Measurements from ENCODE around the gene MAML1.
"Not testable (repeated sequence)": the region's sequence is repeated elsewhere in the genome, so short reads cannot be mapped to it uniquely, and the experiment has no call there.

The MAML1 gene, protein sequence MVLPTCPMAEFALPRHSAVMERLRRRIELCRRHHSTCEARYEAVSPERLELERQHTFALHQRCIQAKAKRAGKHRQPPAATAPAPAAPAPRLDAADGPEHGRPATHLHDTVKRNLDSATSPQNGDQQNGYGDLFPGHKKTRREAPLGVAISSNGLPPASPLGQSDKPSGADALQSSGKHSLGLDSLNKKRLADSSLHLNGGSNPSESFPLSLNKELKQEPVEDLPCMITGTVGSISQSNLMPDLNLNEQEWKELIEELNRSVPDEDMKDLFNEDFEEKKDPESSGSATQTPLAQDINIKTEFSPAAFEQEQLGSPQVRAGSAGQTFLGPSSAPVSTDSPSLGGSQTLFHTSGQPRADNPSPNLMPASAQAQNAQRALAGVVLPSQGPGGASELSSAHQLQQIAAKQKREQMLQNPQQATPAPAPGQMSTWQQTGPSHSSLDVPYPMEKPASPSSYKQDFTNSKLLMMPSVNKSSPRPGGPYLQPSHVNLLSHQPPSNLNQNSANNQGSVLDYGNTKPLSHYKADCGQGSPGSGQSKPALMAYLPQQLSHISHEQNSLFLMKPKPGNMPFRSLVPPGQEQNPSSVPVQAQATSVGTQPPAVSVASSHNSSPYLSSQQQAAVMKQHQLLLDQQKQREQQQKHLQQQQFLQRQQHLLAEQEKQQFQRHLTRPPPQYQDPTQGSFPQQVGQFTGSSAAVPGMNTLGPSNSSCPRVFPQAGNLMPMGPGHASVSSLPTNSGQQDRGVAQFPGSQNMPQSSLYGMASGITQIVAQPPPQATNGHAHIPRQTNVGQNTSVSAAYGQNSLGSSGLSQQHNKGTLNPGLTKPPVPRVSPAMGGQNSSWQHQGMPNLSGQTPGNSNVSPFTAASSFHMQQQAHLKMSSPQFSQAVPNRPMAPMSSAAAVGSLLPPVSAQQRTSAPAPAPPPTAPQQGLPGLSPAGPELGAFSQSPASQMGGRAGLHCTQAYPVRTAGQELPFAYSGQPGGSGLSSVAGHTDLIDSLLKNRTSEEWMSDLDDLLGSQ

DNA sequence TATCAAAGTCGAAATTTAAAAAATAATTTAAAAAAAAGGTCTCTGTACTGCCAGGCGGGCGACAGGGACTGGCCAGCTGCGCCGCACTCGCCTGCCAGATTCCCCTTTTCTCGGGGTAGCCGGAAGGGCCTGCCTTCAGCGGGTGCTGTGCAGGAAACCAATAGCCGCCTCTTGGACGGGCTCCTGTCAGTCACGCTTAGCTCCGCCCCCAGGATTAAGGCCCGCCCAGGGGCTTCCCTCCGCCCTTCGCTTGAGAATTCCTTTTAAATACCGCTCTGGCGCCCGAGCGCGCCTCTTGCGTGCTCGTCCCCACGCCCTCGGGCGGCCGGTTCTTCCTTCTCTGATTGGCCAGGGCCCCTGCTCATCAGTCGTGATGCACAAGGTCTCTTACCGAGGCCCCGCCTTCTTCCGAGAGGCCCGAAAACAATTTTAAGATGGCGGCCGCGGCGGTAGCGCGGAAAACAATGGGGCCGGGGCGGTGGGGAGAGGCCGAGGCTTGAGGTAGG, at the start of gene MAML1:
MAML1 (plus strand) TSS at position 411 of the 506 bp plus-strand sequence. CDS start 291 bp downstream, outside the sequence.
- peak; percentile 99 for DNase-seq

DNA sequence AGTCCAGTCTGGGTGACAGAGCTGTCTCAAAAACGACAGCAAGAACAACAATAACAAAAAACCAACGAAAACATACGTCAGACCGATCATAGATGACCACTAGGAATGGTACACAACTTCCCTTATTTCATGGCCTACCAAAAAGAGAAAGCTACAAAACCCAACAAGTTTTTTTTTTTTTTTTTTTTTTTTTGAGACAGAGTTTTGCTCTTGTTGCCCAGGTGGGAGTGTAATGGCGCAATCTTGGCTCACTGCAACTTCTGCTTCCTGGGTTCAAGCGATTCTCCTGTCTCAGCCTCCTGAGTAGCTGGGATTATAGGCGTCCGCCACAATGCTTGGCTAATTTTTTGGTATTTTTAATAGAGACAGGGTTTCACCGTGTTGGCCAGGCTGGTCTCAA, 43.4 kb upstream of the MAML1 start:
- DNase-seq, result not testable (repeated sequence)

DNA sequence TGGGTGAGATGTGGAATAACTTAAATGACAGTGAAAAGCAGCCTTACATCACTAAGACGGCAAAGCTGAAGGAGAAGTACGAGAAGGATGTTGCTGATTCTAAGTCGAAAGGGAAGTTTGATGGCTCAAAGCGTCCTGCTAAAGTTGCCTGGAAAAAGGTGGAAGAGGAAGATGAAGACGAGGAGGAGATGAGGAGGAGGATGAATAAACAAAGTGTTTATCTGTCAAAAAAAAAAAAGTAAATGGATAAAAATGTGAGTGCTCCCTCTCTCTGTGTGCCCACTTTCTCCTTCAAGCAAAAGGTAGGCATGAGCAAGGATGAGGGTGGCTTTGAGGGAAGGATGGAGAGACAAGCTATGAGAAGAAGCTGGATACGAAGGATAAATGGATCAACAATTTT, 38.1 kb upstream of the MAML1 start:
- DNase-seq, result no peak

DNA sequence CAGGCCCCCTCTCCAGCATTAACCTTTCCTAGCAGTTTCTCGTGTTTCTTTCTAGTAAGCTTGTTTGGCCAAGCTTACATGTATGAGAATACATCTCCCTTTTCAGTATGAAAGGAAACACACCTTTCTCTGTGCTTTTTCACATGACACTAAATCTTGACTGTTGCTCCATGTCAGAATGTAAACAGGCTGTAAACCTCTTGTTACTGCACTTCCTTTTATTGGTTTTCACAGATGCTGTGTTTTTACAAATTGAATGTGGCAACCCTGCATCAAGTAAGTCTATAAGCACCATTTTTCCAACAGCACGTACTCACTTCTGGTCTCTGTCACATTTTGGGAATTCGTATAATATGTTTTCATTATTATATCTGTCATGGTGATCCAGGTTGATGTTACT, 36.0 kb upstream of the MAML1 start:
- DNase-seq, result no peak

DNA sequence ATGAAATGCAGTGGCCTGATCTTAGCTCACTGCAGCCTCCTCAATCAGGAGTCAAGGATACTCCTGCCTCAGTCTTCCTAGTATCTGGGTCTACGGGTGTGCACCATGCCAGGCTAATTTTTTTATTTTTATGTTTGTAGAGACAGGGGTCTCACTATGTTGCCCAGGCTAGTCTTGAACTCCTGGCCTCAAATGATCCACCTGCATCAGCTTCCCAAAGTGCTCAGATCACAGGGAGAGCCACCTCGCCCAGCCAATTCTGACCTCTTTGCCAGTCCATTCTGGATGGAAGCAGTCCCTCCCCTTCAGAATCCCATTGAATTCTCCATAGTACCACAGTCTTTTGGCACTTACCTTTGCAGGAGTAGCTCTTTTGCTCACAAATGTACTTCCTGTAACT, 35.5 kb upstream of the MAML1 start:
- DNase-seq, result no peak

DNA sequence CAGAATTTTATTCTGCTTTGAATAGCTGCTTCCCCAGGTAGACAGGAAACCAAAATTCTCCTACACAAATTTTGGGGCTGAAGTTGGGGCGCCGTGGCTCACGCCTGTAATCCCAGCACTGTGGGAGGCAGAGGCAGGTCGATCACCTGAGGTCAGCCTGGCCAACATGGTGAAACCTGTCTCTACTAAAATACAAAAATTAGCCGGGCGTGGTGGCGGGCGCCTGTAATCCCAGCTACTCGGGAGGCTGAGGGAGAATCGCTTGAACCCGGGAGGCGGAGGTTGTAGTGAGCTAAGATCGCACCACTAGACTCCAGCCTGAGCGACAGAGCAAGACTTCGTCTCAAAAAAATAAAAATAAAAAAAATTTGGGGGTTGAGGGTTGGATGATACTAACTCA, 35.1 kb upstream of the MAML1 start:
- DNase-seq, result not testable (repeated sequence)

DNA sequence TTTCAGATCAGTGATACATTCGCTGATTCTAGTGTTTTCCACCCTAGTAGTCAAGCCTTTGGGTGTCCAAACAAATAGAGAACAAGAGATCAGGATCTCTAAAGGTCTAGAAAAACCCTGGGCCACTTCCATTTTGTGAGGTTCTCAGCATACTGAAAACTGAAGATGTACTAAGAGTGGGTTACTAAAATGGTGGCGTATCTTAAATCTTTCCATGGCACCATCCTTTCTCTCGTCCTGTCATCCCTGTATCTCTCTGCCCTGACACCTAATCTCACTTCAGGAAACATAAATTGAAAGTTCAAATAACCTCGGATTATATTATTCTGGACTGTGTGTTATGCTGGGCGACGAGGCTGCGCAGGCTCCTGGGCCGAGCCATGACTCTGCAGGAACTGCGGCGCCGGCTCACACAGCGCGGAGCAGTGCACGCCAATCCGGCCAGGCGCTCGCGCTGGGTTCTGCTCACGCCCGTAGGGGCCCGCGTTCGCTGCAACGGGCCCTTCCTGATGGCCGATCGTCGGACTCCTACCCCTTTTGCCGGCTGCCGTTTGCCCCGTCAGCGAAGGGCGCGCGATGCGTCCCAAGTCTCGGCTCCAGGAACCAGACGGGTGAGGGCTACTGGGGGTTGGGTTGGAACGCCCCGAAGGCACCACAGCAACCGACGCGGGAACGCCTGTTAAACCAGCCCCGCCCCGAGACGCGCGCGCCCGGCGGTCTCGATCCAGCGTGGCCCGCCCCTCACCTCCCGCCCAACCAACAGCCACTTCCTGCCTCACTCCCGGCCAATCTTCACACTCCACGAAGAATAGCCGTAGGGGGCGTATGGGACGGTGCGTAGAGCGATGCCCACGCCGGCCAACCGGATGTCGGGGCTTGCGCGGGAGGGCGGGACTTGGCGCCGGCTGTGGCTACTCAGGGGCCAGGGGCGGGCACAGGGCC, 34.4 kb upstream of the MAML1 start:
- peak; percentile 98 to 99 for DNase-seq

DNA sequence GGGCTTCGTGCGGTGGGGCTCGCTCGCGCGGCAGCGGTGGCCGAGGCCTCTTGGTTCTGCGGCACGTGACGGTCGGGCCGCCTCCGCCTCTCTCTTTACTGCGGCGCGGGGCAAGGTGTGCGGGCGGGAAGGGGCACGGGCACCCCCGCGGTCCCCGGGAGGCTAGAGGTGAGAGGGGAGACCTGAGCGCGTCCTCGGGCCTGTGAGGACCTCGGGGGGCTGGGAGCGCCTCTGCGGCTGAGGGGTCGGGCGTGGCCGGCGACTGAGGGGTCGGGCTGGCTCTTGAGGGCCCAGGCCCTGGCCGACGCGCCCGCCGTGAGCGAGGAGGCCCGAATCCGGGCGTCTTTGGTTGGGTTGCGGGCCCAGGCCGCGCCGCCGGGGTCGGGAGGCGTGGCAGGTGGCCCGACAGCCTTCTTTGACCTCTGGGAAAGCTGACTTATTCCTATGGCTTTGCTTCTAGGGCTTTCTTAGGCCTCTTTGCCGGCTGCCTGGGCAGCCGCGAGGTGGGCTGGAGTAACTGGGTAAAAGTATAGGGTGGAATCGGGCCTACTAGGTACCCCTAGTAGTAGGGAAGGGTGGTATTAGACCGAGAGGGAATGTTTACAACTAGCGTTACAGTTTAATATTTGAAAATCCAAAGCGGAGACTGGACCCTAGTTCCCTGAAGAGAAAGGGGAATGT, 33.5 kb upstream of the MAML1 start, which contains the start of gene CANX:
CANX (plus strand) TSS at position 33 of the 681 bp plus-strand sequence. CDS start 6,715 bp downstream, outside the sequence.
- DNase-seq, result no peak

DNA sequence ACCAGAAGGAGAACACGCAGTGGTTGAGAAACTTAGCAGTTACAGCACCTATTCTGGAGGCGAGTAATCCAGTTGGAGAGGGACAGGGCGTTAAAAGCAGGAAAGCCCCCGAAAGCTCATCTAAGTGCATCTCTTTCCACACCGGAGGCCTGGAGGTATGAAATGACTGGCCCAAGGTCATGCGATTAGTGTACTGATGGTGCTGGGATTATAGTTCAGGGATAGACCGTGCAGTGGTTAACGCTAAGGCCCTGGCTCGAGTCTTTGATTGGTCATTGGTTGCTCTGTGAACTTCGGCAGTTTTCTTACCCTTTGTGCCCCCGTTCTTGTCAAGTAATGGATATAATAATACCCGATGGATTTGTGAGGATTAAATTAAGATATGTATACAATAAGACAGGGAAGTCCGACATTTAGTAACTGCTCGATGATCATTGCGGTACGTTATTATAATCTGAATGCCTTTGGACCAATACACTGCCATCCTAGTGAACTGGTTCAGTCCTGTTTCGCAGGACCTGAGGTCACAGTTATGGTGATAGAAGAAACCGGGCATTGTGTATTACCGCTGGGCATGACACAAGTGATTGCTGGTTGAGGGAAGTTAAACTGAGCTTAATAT, 32.9 kb upstream of the MAML1 start:
- DNase-seq, result peak in 1 of 2 experiments; percentile 9

DNA sequence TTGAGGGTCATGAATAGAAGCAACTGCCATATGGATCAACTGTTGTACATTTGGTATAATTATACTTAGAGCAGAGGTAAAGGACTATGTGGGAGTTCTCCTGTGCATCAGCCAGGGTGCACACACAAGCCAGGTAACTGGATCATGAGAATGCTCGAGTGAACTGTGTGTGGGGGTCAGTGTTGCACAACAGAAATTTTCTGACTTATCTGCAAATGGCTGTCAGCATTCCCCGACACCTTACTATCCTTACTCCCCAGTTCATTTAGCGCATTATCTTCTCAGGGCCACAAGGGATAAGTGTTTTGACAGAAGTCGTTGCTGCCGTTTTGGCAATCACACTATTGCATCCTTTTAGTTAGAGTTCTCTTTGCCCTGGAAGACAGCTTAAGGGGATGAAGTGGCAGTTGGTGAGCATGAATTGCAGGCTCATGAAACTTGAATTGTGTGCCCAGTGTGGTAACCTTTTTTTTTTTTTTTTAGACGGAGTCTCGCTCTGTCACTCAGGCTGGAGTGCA, 32.2 kb upstream of the MAML1 start:
- DNase-seq, result no peak

DNA sequence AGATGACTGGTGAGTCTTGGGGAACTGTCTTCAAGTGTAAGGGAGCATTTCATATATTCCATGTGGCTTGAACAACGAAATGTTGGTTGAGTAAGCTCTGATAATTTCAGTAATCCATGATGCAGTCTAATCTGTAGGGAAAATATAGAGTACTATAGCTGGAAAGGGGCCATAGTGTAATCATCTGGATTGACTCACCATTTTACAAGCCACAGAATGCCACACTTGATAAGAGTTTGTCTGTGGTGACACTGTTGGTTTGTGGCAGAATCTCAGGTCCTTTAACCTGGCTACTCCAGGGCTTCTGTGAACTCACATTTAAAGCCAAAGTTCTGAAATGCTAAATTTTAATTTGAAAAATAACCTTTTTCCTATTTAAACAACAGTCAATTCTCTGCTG, 16.3 kb upstream of the MAML1 start:
- DNase-seq, result no peak

DNA sequence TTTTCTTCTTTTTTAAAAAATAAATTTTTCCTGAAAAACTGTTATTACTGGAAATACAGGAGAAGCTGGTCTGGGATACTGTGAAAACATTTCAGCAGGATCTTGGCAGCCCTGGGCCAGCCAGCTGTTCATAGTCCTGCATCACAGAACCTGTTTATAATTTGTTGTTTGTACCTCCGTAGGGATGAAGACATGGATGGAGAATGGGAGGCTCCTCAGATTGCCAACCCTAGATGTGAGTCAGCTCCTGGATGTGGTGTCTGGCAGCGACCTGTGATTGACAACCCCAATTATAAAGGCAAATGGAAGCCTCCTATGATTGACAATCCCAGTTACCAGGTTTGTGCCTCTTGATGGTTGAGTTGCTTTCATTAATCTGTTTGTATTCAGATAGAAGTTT, 12.4 kb upstream of the MAML1 start:
- DNase-seq, result no peak

DNA sequence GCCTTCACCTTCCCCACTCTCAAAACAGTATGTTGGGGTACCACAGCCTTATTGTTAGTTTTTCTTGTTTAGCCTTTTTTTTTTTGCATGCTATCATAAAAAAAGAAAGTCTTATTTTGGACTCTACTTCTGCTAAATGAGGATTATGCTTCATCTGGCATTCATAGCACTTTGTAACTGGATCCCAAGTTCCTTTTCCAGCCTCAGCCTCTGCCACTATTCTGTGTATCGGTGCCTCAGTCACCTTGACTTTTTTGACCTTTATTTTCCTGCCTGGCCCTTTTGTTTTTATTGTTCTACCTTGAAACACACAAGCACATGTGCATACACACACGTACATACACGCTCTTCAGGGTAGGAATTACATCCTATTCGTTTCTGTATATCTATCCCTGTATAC, 8.5 kb upstream of the MAML1 start:
- no peak for DNase-seq

DNA sequence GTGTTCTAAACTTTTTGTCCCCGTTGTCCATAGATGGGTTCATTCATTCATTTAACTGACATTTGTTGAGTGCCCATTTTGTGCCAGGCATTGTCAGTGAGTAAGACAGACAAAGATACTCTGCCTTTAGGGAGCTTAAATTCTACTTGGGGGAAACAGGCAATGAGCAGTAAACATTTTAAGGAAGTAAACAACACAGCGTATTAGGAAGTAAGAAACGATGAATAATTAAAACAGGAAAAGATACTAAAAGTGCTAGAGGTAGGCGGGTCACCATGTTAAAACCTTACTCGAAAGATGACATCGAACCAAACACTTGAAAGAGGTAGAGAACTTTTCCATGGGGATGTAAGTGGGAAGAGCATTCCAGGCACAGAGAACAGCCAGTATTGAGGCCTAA, 5.5 kb upstream of the MAML1 start:
- DNase-seq, result no peak

DNA sequence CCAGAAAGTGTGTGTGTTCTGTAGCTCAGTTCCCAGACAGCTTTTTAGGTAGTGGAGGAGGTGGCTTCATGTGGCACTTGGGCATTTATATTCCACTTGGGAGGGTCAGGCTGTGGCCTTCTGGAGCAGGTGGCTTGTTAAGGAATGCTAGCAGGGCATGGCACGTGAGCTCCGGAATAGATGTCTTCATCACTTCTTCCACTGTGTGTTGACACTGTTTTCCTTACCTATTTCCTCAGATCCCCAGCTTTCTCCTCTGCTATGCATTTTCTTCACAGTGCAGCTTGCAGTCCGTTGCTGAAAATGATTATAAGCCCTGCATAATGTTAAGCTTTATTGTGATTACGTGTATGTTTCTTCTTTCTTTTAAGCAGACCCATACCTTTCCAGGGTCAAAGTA, 3.3 kb upstream of the MAML1 start:
- no peak for DNase-seq

DNA sequence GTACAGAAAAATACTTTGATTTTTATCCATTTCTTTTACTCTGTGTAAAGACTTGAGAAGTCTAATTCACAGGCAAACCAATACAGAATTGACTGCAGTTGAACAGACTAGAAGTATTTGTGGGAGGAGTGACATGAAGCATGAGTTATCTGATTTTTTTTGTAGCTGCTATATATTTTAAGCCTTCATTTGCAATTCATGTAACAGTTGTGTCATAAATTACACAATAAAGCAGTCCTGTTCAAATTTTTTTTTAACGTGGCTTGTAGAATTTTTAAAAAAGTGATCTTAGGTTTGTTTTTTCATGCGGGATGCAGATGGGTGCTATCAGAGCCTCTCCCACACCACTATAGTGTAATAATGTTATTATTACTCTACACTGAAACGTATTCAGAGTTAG, 2.9 kb upstream of the MAML1 start:
- DNase-seq, result no peak

DNA sequence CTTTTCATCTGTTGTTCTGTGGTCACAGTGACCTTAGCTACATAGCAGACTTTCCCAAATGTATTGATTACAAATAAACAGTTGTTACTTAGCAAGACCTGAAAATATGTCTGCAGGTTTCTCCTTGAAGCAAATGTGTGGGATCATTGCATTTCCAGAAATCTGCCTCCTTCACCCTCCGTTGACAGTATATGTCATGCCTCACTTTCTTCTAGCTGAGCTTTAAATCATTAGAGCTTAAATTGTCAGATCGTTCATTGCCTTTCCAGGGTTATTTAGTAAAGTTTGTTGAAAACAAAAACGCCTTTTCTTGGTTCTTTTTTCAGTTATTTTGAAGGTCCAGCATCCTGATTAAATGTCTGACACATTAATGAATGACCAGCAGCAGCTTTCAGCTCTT, 2.3 kb upstream of the MAML1 start:
- no peak for DNase-seq

DNA sequence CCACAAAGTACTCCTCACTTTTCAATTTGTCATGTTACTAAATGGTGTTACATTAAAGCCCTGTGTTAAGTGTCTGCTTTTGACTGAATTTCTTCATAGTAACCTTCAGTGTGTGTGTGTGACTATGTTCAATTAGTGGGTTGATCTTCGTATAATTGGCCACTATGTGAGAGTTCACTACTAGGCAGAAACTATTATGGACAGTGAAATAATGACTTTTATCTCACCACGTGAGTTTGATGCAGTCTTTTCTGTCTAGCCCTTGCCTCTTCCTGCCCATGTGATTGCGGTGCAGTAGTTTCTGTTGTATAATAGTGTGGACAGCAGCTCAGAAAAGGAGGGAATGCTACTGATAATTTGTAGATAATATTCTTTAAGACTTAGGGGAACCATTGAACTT, 1.8 kb upstream of the MAML1 start:
- no peak for DNase-seq

DNA sequence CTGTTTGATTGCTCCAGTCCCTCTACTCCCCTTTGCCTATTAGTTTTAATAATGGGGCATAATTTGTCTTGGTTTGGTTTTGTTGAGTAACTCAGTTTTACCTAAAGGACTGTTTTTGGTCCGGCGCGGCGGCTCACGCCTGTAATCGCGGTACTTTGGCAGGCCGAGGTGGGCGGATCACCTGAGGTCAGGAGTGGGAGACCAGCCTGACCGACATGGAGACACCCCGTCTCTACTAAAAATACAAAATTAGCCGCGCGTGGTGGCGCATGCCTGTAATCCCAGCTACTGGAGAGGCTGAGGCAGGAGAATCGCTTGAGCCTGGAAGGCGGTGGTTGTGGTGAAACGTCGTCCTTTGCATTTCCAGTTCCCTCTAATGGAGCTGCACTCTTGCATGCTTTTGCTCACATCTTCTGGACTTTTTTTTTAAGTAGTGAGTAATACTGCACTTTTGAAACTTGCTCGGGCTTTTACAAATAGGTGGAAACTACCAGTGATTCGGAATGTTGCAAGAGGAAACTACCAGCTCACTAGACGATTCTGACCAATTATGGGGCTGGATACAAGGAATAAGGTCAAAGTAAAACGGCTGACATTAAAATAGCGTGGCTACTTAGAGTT, 721 bp upstream of the MAML1 start:
- no peak for DNase-seq
